Hypothalamus (tissue), 51 donors: ENCODE results near the gene ABLIM1.

Experiments
- DNase-seq, 51 donors: peaks; one replicate each; lab custom pipeline; 2025; lab: John Stamatoyannopoulos, UW

The ABLIM1 gene

DNA sequence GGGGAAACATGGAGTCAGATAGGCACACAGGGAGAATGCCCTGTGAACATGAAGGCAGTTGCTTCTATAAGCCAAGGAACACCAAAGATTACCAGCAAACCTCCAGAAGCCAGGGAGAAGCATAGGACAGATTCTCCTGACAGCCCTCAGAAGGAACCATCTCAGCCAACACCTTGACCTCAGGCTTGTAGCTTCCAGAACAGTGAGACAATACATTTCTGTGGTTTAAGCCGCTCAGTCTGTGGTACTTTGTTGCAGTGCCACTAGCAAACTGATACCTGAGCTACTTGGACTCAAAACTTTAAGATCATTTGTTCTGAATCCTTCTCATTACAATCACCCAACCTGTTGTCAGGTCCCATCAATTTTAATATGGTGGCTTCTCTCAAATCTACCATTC, 31.2 kb downstream of the ABLIM1 start:
- DNase-seq, result no peak

DNA sequence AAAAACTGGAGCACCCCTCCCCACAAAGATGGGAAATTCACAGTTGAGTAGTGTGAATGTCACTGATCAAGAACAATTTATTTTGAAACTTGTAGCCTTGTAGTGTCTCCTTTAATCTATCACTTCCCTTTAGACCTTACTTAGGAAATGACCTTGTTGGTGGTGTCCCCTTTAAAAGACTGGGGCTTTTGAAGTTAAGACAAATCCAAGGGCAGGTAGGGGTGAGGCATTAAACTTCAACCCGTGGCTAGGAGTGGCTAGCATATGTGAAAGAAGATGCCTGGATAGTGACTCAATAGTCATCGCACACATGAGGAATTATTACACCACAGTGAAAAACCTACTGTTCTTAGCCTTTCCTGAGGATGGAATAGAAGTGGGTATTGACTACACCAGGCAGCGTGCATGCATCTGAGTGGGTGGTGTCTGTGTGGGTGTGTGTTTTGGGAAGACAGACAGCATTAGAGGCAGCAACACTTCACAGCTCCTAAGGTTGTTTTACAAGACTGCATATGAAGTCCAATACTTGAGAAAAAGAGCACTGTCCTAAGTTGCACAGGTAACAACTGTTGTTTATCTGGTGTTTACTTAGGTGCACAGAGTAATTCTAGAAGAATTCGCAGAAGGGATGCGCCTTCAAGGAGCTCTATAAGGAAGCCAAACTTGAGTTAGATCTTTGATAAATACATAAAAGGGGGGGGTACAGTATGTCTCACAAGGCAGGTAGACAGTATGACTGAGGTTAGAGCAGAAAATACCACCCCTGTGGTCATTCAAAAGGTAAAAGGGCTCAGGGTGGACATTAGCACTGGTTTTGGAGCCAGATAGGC, 32.9 kb downstream of the ABLIM1 start:
- no peak for DNase-seq

DNA sequence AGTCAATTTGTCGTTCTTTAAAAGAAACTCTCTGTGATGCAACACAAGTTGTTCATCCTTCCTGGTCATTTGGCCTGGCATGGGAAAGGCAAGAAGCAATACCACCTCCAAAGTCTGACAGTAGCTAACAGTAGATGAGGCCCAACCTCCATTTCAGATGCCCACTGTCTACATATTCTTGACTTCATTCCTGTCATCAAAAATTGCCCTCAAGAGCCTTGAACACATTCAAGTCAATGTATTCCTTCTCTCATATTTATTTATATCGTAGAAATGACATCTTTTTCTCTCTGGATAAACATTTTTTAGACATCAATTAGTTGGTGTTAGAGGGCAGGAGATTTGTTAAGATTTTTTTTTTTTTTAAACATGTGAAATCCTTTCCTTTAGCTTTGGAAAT, 33.7 kb downstream of the ABLIM1 start:
- no peak for DNase-seq

DNA sequence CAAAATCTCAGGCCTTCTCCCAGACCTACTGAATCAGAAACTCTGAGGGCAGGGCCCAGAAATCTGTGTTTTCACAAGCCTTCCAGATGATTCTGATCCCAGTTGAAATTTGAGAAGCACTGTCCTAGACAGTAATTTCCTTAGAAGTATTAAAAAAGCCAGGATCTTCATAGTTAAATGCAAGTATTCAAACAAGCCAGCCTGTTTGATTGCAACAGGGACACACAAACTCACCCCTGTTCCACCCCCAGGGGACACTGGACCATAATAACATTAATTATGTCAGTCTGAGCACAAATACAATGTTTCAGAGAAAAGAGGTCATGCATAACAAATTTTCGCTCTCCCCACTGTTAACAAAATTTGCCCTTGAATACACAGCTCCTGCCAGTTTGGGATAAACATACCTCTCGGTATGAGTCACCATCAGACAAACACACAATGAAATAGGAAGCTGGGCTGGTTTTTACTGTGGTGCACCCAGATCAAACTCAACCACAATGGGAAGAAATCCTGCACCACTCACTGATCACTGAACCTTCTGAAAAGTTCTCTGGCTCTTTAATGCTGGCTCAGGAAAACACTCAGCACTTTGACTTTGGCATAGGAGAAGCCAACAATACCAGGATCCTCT, 34.3 kb downstream of the ABLIM1 start:
- peak in 1 of 51 donors; percentile 19 for DNase-seq

DNA sequence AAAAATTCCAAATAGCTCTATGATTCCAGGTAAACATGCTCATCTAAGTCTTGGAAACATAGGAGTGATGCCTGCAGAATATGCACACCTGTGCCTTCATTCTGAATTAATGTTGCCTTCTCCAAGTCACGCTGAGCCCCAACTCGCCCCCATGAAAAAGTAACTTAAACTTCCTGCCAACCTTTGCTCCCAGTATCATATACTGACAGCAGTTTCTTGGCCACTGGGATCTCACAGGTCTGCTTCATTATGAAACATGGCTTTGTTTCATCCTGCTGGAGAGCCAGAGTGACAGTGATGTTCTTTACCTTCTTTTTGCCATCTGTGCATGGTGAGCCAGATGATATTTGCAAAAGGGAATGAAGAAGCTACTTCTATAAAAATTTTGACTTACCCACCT, 34.9 kb downstream of the ABLIM1 start:
- DNase-seq, result no peak

DNA sequence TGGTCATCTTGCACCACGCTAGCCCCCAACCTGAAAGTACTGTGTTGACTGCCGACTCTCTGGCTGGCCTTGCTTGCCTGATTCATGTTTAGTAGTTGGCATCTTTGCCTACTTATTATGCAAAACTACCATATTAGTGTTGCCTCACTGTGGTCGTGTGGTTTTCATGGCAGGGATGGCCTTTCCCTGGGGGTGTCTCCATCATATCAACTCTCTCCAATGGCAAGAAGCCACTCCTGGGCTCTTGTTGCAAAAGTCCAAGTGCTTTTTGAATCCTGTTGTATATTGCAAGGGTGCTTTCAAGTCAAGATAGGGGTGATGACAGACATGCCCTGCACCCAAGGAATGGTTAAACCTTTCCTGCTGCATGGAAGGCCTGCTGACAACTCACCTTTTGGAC, 39.4 kb downstream of the ABLIM1 start:
- no peak for DNase-seq

DNA sequence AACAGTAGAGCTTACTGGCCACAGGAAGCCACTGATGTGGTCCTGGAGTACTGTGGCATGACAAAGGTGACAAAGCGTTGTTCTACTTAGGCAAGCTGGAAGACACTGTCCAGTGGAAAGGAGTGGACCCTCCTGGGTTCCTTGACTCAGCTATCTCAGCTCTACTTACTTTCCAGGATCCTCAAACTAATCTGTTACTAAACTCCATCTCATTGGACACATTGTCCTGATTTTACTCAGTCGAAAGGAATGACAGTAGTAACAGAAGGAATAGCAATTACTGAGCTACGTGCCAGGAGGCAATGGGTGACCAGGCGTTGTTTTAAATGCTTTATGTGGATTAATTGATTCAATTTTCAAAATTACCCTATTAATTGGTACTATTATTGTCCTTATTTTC, 41.6 kb downstream of the ABLIM1 start:
- no peak for DNase-seq

DNA sequence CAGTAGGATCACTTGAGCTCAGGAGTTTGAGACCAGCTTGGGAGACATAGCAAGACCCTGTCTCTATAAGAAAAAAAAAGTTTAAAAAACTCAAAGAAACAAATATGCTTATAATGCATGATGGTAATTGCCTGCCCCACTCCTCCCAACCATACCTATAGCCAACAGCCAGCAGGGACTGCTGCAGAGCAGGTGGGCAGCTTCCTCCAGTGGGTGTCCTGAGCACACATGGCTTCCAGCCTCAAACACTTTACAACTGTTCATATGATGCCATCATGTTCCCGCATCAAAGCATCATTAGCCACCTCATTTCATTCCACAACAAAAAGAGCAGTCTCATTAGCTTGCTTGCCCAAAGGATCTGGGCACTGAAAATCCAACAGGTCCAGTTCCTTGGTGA, 42.0 kb downstream of the ABLIM1 start:
- no peak for DNase-seq

DNA sequence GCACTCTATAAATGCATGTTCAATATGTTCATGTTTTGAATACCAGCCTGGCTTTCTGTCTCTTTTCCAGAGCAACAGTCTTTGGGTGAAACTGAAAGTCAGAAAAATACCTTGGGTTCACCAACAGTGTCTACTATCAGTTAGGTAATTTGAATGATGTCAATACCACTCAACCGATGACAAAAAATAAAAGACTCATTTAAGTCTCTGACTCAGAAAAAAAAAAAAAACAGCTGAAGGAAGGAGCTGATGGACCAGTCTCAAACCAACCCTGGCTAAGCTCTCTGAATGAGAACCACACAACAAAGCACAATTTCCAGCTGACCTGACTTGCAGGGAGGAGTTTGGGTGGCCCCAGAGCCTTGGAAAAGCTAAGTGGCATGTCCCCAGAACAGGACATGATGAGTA, 42.5 kb downstream of the ABLIM1 start:
- DNase-seq, result no peak

DNA sequence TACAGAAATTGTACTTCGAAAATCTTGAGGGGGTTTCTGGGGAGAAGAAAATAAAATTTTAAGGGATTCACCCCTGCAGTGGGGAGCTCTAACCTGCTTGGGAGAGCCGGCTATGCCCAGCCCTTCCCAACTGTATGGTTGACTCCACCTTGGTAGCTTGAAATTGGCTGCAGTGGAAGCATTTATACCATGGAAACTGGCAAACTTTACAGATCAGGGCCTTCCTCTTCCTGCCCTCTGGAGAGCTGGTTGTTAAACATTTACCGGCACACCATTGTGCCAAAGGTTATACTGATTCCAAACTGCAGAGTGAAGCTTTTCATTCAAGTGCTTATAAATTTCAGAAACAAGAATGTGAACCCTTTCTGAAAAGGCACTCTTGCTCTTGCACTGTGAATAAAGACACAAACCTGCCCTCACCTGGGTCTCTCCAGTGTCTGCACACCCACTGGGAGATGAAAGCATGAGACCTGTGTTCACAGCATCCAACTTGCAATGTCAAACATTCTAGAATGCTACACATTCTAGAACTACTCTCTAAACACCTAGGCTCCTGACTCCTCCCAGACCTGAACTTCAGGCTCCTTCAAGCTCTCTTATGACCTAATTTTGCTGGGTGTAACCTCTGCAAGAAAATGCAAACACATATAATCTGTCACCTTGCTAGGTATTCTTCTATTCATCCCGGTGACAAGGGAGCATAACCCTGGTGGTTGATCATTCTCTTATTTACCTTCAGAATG, 44.7 kb downstream of the ABLIM1 start:
- no peak for DNase-seq

DNA sequence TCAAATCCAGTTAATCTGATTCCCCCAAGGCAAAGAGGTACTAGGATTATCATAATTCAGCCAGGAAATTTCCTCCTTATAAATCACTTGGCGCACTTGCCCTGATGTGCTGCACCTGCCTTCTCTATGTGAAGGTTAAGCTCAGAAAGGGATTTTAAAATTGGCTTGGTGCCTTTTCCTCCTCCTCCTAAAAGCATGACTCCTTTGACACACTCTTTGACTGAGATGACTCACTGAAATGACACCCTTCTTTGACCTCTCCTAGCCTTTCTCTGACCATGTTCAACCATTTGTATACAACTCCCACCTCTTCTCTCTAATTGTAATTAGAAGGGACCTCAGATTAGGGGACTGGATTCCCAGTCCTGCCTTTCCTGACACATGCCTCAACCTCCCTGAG, 46.5 kb downstream of the ABLIM1 start:
- no peak for DNase-seq

DNA sequence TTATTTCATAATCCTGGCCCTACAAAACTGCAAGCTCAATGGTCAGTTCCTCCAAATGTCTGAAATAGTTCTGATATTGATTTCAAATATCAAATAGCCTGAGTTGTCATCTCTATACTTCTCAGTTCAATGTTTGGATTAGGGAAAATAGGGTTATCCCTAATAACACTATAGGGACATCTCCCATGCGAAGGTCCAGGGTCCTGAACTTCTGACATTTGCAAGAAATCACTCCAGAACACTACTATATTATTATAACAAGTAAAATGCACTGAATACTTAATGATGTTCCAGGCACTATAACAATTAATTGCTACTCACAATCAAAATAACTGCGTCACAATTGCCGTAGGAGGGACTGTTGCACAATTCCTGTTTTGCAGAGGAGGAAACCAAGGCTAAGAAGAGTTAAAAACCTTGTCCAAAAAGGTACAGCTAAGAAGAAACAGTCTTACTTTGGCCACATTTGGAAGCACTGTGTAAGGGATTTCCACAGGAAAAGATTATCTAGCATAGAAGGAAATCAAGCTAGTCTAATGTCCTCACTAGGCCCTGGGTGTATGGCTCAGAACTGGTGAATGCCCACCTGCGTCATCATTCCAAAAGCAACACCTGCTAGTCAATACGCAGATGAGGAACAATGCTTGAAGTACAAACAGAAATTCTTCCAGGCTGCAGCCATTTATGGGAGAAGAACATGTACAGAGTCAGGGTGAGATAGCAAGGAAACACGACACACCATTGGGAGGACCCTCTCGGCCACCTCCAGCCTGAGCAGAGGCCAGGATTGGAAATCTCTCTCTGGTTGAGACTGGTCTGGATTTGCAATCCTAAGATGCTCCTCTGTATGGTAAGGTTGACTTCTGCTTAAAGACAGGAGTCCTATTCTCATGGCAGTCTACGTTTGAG, 48.3 kb downstream of the ABLIM1 start:
- DNase-seq, result no peak

DNA sequence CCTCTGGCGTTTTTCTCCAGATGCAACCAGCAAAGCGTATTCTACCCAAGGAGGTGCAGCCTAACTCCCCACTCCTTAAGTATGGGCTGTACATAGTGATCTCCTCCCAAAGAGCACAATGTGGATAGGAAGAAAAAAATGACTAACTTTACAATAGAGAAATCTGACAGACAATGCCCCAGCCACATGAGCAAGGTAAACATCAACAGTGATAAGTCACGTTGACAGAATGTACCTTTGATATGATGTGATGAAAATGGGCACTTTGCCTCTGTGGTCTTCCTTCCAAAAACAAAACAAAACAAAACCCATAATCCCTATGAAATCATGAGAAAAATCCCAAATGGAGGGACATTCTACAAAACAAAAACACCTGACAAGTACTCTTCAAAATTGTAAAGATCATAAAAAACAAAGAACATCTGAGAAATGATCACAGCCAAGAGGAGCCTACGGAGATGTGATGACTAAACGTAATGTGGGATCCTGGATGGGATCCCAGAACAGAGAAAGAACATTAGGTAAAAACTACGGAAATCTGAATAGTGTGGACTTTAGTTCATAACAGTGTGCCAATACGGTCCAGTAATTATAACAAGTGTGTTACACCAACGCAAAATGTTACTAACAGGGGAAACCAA, 50.6 kb downstream of the ABLIM1 start:
- DNase-seq, result peak in 1 of 51 donors; percentile 27

DNA sequence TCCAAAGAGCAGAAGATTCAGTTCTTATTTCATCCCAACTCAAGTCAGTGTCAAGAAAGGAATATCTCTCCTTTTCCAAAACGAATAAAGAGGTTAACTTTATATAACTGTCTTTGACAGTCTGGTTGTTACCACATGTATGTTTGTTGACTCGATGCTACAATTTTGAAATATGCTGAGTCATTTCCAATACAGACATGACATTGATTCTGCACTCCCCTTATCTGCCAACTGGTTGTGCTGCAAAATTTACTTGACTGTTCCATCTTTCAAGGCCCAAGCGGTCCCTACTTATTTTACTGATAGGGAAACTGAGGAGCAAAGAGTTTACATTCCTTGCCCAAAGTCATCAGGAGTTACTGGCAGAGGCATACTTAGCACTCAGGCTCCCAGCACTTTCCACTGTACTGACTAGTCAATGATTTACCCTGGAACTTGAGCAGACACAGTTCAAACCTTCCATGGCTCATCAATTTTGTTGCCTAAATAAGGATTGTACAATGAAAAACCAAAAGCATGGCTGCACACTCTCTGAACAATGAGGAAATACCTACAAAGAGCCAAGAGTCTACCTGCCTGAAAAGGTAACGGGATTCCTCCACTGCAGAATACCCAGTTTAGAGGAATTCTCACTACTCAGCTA, 52.8 kb downstream of the ABLIM1 start:
- DNase-seq, result no peak

DNA sequence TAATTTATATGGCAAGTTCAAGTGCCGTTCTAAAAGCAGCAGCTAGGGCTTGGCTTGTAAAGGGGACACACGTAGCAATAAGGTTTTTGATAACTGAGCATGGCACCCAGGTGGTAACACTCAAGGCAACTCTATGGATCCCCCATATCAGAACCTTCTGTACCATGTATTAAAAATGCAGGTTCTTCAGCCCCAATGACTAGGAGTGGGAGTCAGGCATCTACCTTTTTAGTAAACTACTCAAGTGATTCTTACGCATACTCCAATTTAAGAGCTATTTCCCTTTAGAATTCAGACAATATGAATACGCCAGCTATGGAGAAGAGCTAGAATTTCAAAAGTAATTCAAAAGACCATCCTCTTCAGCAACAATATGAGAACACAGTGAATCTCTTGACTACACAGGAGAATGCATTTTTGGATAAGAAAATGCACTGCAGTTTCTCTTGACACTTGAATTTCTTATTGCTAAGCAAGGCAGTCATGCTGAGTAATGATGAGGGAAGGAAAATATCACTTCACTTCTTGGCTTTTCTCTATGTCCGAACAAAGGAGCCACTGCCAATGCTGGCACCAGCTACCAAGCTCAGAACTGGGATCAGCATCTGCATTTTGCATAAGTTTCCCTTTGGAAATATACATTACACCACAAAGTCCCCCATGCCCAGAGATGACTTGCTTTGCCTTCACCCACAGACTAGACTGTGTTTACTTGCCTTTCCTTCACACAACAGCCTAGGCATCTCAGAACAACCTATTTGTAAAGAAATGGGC, 53.5 kb downstream of the ABLIM1 start:
- DNase-seq, result peak in 3 of 51 donors; percentile 7 to 55 (median 8)

DNA sequence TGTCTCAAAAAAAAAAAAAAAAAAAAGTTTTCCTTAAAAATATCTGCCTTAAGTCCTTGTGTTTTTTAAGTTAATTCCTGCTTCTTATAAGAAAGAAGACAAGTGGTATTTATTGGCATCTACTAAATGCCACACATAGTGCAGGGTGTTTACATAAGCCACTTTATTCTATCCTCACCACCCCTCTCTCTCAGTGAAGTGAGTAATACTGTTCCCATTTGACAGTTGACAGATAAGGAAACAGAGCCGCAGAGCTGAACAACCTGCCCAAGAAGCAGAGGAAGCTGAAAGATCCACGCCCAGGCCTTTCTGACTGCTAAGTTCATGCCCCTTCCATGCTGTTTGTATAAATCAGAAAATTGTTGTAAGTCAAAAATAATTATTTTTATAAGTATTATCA, 54.1 kb downstream of the ABLIM1 start:
- no peak for DNase-seq

DNA sequence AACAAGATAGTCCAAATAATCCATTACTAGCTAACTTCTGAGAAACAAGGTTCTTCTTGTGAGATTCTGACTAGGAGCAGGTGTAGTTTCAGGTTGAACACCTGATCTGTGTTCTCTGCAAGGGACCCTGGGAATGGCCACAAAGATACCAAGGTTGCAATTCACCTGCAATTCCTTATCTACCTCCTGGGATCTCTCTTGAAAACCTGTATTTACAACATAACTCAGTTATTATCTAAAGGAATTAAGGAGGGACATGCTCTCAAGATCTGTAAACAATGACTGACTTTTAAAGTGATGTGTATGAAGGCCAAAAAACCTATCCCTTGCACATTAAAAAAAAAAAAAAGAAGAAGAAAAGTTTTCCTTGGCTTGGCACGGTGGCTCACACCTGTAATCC, 54.8 kb downstream of the ABLIM1 start:
- DNase-seq, result no peak

DNA sequence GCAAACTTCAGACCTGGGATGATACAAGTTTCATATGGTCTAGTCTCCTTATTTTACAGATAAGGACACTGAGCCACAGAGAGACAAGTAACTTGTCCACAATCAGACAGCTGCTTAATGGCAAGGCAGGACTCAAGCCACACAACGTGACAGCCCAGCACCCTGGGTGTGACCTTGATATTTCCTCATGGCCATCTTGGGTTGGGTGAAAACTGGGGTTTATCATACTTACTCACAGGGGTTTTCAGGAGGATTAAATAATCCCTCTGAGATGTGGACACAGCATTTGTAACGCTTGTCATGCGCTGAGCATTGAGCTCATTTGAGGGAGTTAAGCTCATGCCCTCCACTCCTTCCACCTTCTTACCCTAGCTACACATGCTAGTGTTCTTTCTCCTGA, 58.0 kb downstream of the ABLIM1 start:
- no peak for DNase-seq

DNA sequence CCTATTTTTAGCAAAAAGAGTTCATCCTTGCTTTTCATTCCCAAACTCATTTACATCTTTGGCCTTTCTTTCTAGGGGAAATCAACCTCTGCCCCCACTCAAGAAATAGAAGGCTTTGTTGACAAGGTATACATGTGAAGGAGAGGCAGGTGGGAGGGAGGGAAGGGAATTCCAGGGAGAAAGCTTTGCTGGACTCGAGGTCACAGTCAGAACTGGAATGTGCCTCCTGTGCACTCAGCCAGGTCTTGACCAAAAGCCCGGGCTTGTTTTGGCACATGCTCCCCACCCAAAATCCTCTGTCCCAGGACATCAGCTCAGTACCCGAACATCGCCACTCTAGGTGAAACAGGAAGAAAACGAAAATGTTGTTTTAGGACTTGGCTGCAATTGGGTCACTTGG, 61.3 kb downstream of the ABLIM1 start:
- DNase-seq, result no peak
